Measurements from ENCODE around the gene ROR1.

- TF ChIP-seq EZH2 (IDR thresholded peaks at IDR 0.05; ENCODE audit: borderline replicate concordance, insufficient read depth, low read depth, low read length, poor library complexity, severe bottlenecking): peak; percentile 74
- TF ChIP-seq, protein P1, sequence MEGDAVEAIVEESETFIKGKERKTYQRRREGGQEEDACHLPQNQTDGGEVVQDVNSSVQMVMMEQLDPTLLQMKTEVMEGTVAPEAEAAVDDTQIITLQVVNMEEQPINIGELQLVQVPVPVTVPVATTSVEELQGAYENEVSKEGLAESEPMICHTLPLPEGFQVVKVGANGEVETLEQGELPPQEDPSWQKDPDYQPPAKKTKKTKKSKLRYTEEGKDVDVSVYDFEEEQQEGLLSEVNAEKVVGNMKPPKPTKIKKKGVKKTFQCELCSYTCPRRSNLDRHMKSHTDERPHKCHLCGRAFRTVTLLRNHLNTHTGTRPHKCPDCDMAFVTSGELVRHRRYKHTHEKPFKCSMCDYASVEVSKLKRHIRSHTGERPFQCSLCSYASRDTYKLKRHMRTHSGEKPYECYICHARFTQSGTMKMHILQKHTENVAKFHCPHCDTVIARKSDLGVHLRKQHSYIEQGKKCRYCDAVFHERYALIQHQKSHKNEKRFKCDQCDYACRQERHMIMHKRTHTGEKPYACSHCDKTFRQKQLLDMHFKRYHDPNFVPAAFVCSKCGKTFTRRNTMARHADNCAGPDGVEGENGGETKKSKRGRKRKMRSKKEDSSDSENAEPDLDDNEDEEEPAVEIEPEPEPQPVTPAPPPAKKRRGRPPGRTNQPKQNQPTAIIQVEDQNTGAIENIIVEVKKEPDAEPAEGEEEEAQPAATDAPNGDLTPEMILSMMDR (IDR thresholded peaks at IDR 0.05): peak; percentile 43
These were observed at the start of gene ROR1 for GRCh38 chr1:63773815-63774616.
